Central memory CD8-positive, alpha-beta T cell (primary cell): ENCODE measurements around the gene SLC22A12.

Experiments
- ATAC-seq: fragments of 150-1000 bp; cut with Tn5 transposase; replicated peaks from 2 replicates; pipeline ENCODE4 v1.10.0; 2022; ENCODE audit warnings: mild to moderate bottlenecking, moderate FRiP score, moderate number of reproducible peaks; ENCODE audit not compliant: poor library complexity, severe bottlenecking; ENCODE audit errors: extremely low read depth
- DNase-seq, 2 donors: peaks; one replicate each; pipeline ENCODE4 v3.0.0; 2021; ENCODE audit warnings: low spot score in 2 of 2
- H3K27ac Mint-ChIP-seq: one replicate; pipeline ENCODE4 v1.8.0; 2022; ENCODE audit warnings: low read depth, mild to moderate bottlenecking, moderate library complexity, mixed read lengths
- H3K27me3 Mint-ChIP-seq: one replicate; pipeline ENCODE4 v1.8.0; 2022; ENCODE audit warnings: mixed read lengths
- H3K36me3 Mint-ChIP-seq: one replicate; pipeline ENCODE4 v1.8.0; 2022; ENCODE audit warnings: mild to moderate bottlenecking, moderate library complexity, mixed read lengths; ENCODE audit not compliant: insufficient read depth
- H3K4me1 Mint-ChIP-seq: one replicate; pipeline ENCODE4 v1.8.0; 2022; ENCODE audit warnings: mixed read lengths
- H3K4me3 Mint-ChIP-seq: one replicate; pipeline ENCODE4 v1.8.0; 2022; ENCODE audit warnings: mild to moderate bottlenecking, moderate library complexity, mixed read lengths
- H3K9me3 Mint-ChIP-seq: one replicate; pipeline ENCODE4 v1.8.0; 2022; ENCODE audit warnings: mixed read lengths

The SLC22A12 gene

DNA sequence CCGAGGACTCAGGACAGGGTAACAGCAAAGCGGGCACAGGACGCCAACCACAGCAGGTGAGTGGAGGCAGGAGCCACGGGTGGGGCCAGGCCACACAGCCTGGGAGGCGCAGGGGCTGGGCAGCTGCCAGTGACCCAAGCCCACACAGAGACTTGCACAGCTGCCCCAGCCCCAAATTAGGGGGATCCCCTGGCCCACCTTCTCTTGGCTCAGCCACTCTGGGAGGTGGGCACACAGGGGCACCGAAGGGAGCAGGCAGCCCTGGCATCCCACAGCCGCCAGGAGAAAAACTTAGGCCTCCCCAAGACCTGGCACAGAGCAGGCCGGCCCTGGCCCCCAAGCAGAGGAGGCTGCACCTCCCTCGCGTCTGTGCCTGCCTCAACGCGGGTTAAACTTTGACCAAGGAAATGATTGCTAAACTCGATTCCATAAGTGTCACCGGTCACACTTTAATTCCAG is at the start of gene SLC22A12:
Gene SLC22A12 (plus strand): TSS at position 458 of the 459 bp plus-strand sequence. CDS start 337 bp downstream, outside the sequence.
- no peak for ATAC-seq
- Mint-ChIP-seq H3K36me3 (no peaks in the 10 kb centered on the region), H3K27ac (no peak within 1 kb of the TSS), H3K4me3 (no peak within 1 kb of the TSS), H3K27me3 (peaks cover 34% of the 10 kb centered on the region), H3K4me1 (no peaks in the 10 kb centered on the region), H3K9me3 (peaks cover 8% of the 10 kb centered on the region)
- no peak for DNase-seq

DNA sequence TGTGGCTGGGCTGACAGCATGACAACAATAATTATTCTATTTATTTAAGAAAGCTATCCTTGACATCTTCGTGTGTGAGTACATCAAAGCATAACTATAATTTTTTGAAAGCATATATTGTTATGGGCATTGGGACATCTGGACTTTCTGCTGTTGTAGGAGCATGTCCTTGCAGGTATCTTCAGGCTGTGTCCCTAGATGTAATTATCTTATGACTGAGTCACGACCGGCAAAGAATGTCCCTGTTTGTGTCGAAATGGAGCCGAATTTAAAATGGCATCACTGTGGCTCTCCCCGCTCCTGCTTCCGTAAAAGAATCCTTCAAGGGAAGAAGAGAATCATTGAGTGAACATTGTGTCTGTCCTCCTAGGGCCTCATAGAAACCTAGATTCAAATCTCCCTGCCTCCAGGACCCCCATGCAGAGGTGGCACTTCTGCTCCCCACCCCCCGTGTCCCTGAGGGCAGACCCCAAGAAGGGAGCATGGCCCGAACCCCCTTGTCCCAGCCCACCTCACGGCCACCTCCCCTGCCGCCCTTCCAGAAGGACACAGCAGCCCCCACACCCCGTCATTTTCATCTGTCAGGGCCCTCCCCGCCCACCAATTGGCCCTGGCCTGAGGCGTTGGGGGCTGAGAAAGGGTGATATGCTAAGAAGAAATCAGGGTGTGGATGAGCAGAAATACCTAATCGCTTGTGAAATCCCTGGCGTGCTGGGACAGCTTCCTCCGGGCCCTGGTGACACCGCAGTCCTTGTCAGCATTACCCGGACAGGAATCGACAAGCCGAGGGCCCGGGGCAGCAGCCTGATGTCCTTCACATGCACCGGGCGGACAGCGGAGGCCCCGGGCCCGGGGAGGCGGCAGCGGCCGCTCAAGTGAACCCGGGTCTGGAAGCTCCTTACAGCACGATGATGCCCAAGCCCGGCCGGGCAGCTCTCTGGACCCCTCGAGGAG is 48.6 kb upstream of the SLC22A12 start:
- Mint-ChIP-seq H3K9me3 (no peaks in the 10 kb centered on the region), H3K36me3 (no peaks in the 10 kb centered on the region), H3K4me1 (no peaks in the 10 kb centered on the region), H3K27ac (no peak overlapping the region), H3K4me3 (no peak overlapping the region), H3K27me3 (peaks cover 73% of the 10 kb centered on the region)
- DNase-seq = no peak
- no peak for ATAC-seq

DNA sequence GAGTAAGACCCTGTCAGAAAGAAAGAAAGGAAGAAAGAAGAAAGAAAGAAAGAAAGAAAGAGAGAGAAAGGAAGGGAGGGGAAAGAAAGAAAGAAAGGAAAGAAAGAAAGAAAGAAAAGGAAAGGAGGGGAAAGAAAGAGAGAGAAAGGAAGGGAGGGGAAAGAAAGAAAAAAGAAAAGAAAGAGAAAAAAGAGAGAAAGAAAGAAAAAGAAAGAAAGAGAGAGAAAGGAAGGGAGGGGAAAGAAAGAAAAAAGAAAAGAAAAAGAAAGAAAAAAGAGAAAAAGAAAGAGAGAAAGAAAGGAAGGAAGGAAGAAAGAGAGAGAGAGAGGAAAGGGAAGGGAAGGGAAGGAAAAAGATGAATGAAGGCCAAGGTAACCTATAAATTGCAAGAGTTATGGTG is 47.2 kb upstream of the SLC22A12 start:
- ATAC-seq (no peak), DNase-seq (no peak)
- H3K27ac Mint-ChIP-seq = no peak overlapping the region
- H3K36me3 Mint-ChIP-seq = no peaks in the 10 kb centered on the region
- H3K4me1 Mint-ChIP-seq = no peaks in the 10 kb centered on the region
- no peak overlapping the region for H3K4me3 Mint-ChIP-seq
- no peaks in the 10 kb centered on the region for H3K9me3 Mint-ChIP-seq
- peaks cover 70% of the 10 kb centered on the region for H3K27me3 Mint-ChIP-seq

DNA sequence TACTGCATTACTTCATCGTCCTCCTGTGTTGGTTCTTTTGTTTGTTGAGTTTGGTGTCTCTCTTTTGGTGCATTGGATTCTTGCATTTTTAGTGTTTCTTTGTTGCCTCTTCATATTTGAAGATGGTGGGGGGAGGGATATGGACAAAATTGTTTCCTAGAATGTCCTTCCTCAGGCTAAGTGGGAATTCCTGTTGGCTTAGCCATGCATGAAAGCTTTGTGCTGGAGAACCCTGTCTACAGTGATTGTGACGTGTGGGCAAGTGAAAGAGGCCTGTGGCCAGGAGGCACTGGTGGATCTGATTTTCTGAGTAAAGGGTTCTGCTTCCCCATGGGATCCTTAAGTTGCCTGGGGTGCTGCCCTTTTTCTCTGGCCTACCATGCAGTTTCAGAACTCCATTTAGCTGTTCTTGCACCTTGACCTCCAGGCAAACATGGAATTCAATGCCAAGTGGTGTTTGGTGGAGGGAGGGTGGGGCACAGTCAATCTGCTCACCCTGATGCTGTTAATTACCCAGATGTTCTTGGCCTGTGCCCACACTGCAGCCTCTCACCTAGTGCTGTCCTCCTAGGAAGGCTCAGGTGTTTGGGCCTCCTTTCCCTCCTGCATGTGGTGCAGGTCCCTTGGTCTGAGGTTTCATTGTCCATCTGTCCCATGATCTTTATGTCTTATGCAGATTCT is 46.3 kb upstream of the SLC22A12 start:
- no peaks in the 10 kb centered on the region for H3K36me3 Mint-ChIP-seq
- ATAC-seq (no peak), DNase-seq (no peak)
- H3K4me1 Mint-ChIP-seq = no peaks in the 10 kb centered on the region
- H3K27ac Mint-ChIP-seq = no peak overlapping the region
- peaks cover 65% of the 10 kb centered on the region for H3K27me3 Mint-ChIP-seq
- H3K9me3 Mint-ChIP-seq = no peaks in the 10 kb centered on the region
- H3K4me3 Mint-ChIP-seq = no peak overlapping the region

DNA sequence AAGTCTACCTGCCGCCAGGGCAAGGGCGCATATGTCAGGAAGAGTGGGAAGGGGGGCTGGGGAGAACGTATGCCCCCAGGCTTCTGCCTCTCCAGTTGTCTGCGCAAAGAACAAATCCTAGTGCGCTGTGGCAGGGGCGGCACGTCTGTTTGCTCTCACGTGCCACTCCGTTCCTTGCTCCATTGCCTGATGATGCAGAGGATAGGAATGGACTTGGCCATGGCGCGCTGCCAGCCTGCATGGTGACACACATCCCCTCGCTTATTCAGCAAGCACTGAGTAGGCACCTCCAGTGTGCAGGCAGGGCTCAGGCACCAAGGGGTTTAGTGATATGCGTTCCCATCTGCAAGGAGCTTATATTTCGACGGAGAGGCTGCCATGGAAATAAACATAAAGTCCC is 45.4 kb upstream of the SLC22A12 start:
- H3K27me3 Mint-ChIP-seq = peaks cover 66% of the 10 kb centered on the region
- no peak overlapping the region for H3K4me3 Mint-ChIP-seq
- no peak overlapping the region for H3K27ac Mint-ChIP-seq
- ATAC-seq (no peak), DNase-seq (no peak)
- no peaks in the 10 kb centered on the region for H3K4me1 Mint-ChIP-seq
- H3K36me3 Mint-ChIP-seq = no peaks in the 10 kb centered on the region
- no peaks in the 10 kb centered on the region for H3K9me3 Mint-ChIP-seq

DNA sequence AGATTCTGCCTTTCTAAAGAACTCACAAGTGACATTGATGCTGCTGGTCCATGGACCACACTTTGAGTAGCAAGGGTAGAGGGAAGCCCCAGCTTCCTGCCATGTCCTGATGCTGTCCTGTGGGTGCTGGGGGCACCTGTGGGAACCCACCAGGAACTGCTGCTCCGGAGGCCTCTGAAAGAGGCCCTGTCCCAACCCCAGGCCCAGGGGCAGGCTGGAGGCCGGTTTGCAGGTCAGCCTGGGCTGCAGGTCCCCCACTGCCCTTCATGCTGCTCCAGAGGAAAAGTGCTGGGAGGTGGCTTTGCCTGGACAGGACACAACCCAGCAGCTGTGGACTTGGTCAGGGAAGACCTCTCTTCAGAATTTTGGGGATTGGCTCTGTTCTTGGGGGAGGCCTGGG is 44.8 kb upstream of the SLC22A12 start:
- Mint-ChIP-seq H3K4me3 (no peak overlapping the region), H3K27me3 (peaks cover 64% of the 10 kb centered on the region), H3K36me3 (no peaks in the 10 kb centered on the region), H3K4me1 (no peaks in the 10 kb centered on the region), H3K27ac (no peak overlapping the region), H3K9me3 (no peaks in the 10 kb centered on the region)
- ATAC-seq (no peak), DNase-seq (no peak)

DNA sequence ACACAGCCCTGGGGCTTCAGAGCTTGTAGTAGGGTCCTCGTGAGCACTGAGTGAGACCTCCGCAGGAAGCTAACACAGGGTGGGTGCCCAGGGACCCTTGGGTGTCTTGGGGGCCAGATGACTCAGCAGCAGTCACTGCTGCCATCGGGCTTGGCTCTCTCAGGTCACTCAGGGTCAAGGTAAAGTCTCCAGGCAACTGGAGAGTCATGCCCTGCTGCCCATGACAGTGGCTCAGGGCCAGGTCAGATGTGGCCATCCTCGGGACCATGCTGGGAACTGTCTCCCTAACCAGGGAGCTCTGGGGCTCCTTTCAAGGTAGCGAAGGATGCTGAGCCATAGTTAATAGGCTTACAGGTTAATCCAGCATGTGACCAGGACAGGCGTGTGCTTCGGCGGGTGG is 44.4 kb upstream of the SLC22A12 start:
- Mint-ChIP-seq H3K4me1 (no peaks in the 10 kb centered on the region), H3K4me3 (no peak overlapping the region), H3K27ac (no peak overlapping the region), H3K9me3 (no peaks in the 10 kb centered on the region), H3K36me3 (no peaks in the 10 kb centered on the region), H3K27me3 (peaks cover 59% of the 10 kb centered on the region)
- DNase-seq (no peak), ATAC-seq (no peak)

DNA sequence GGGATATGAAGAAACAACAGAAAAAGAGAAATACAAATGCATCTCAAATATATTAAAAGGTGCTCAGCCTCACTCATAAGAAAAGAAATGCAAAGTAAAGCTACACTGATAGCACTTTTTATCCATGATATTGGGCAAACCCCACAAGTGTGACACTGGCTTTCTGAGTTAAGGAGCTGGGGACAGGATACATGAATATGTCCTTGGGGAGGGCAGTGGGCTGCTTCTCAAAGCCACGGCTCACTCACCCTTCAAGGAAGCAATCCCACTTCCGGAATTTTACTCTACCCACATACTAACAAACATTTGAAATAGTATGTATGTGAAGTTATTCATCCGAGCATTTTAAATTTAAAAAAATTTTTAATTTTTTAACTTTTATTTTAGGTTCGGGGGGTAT is 41.1 kb upstream of the SLC22A12 start:
- H3K4me3 Mint-ChIP-seq = no peak overlapping the region
- no peak for ATAC-seq
- H3K36me3 Mint-ChIP-seq = peaks cover 4% of the 10 kb centered on the region
- H3K4me1 Mint-ChIP-seq = no peaks in the 10 kb centered on the region
- no peaks in the 10 kb centered on the region for H3K9me3 Mint-ChIP-seq
- no peak for DNase-seq
- no peak overlapping the region for H3K27ac Mint-ChIP-seq
- peaks cover 42% of the 10 kb centered on the region for H3K27me3 Mint-ChIP-seq

DNA sequence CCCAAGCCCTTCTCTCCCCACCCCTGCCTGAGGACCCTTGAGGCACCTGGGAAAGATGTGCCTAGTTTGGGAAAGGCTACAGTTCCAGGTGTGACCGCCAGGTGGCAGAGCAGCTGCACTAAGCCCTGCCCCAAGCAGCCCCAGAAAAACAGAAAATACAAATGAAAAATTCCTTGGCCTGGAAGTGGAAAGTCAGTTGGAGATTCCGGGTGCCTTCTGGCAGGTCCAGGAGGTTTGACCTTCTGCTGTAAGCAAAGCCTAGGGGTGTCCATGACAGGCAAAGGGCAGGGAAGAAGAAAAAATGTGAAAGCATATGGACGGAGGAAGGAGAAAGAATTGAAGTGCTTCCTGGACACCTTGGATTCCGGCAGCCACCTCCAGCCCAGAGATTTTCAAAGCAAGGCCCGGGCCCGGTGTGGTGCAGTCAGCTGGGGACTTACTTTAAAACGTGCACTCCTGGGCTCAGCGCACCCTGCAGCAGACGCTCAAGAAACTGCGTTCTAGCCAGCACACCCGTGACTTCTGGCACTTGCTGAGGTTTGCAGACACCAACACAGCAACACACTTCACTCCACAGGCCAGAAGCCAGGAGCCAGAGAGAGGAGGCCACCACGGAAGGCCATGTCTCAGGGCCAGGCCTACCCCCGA is 37.3 kb upstream of the SLC22A12 start:
- H3K36me3 Mint-ChIP-seq = peaks cover 6% of the 10 kb centered on the region
- peak in 1 of 2 donors; percentile 39 for DNase-seq
- no peaks in the 10 kb centered on the region for H3K9me3 Mint-ChIP-seq

DNA sequence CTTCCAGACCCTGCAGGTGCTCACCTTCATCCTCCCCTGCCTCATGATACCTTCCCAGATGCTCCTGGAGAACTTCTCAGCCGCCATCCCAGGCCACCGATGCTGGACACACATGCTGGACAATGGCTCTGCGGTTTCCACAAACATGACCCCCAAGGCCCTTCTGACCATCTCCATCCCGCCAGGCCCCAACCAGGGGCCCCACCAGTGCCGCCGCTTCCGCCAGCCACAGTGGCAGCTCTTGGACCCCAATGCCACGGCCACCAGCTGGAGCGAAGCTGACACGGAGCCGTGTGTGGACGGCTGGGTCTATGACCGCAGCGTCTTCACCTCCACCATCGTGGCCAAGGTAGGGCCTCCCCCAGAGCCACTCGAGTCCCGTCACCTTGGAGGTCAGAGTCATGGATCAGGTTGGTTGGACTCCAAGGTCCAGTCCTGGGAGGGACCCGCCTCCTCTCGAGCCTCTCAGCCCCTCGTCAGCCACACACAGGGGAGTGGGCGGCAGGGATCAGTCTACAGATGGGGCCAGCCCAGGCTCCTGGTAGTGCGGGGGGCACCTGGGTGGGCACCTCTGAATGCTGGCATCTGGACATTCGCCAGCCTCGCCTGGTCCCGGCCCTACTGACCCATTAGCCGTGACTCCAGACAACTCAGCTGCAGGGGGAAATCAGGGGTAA is 34.8 kb upstream of the SLC22A12 start:
- H3K27ac Mint-ChIP-seq = no peak overlapping the region
- peaks cover 41% of the 10 kb centered on the region for H3K27me3 Mint-ChIP-seq
- H3K4me3 Mint-ChIP-seq = no peak overlapping the region
- no peaks in the 10 kb centered on the region for H3K4me1 Mint-ChIP-seq
- DNase-seq = no peak
- no peak for ATAC-seq
- H3K9me3 Mint-ChIP-seq = no peaks in the 10 kb centered on the region
- H3K36me3 Mint-ChIP-seq = peaks cover 6% of the 10 kb centered on the region

More for the DNA sequence above, 37.3 kb upstream of the SLC22A12 start:
- Mint-ChIP-seq H3K27ac (no peak overlapping the region), H3K27me3 (peaks cover 34% of the 10 kb centered on the region), H3K4me3 (no peak overlapping the region), H3K4me1 (no peaks in the 10 kb centered on the region)
- ATAC-seq = no peak

DNA sequence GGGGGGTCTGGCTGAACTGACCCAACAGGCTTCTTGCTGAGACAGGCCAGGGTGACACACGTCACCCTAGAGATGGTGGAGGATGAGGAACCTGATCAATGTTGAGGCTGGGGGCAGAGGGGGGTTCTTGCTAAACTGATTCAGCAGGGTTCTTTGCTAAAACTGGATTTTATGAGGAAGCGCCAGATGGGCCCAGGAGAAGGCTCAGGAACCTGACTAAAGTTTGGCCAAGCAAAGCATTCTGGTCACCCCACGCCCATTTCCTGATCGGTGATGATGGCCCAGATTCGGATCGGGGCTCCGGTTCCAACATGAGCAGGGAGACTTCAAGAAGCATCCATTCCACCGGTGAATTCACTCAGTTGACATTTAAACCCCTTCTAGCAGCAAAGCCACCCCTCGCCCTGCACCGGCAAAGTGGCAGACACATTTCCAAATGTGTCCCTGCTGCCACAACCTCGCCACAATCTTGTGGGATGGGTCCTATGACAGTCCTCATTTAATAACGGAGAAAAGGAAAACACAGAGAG is 34.2 kb upstream of the SLC22A12 start:
- DNase-seq (no peak), ATAC-seq (no peak)
- H3K9me3 Mint-ChIP-seq = no peaks in the 10 kb centered on the region
- no peaks in the 10 kb centered on the region for H3K4me1 Mint-ChIP-seq
- no peak overlapping the region for H3K27ac Mint-ChIP-seq
- peaks cover 6% of the 10 kb centered on the region for H3K36me3 Mint-ChIP-seq
- peaks cover 41% of the 10 kb centered on the region for H3K27me3 Mint-ChIP-seq
- no peak overlapping the region for H3K4me3 Mint-ChIP-seq
